M059J (cell line): ENCODE measurements around the gene R3HDM4. TPM values are rescaled to one million over a fixed set of nuclear protein-coding genes. Genes with fewer than 3 reads are reported as not detected.

Experiments used
- total RNA-seq: library from RNA; depleted of rRNA; stranded (reverse); fragments of >200 nt; shearing (Covaris generic); gene quantifications from 2 replicates; pipeline ENCODE4 v1.2.3, GENCODE V29; 2014; rRNA removed

R3HDM4 gene
- total RNA-seq, 1 experiment from 2014 or later: 37.0 TPM

Other genes with a start within 250 kb of the R3HDM4 start
- 29.7 and 59.0 TPM in 2 replicates for gene FSTL3, start 236.8 kb downstream of the R3HDM4 start, total RNA-seq
- not detected in 2 replicates for gene PRSS57, start 217.8 kb downstream of the R3HDM4 start, total RNA-seq
- 0.07 and 1.4 TPM in 2 replicates for gene PALM, start 204.3 kb downstream of the R3HDM4 start, total RNA-seq
- gene MISP, start 162.1 kb downstream of the R3HDM4 start, total RNA-seq: 0.37 and 0.79 TPM in 2 replicates
- 184 and 196 TPM in 2 replicates for gene PTBP1, start 115.8 kb downstream of the R3HDM4 start, total RNA-seq
- 2.3 and 3.8 TPM in 2 replicates for gene PLPPR3, start 91.3 kb downstream of the R3HDM4 start, total RNA-seq
- gene AZU1, start 85.4 kb downstream of the R3HDM4 start, total RNA-seq: not detected in 2 replicates
- not detected in 2 replicates for gene PRTN3, start 72.2 kb downstream of the R3HDM4 start, total RNA-seq
- not detected in 2 replicates for gene ELANE, start 60.9 kb downstream of the R3HDM4 start, total RNA-seq
- gene CFD, start 53.6 kb downstream of the R3HDM4 start, total RNA-seq: 0.52 and 0.89 TPM in 2 replicates
- gene MED16, start 20.0 kb downstream of the R3HDM4 start, total RNA-seq: 22.7 and 32.8 TPM in 2 replicates
- gene RNU6-9, start 19.7 kb downstream of the R3HDM4 start, total RNA-seq: not detected in 2 replicates
- not detected in 2 replicates for gene KISS1R, start 4.1 kb upstream of the R3HDM4 start, total RNA-seq
- 0.71 and 3.7 TPM in 2 replicates for gene ARID3A, start 12.8 kb upstream of the R3HDM4 start, total RNA-seq
- gene WDR18, start 71.1 kb upstream of the R3HDM4 start, total RNA-seq: 48.9 and 70.4 TPM in 2 replicates
- gene GRIN3B, start 87.2 kb upstream of the R3HDM4 start, total RNA-seq: not detected in 2 replicates
- 99.9 and 126 TPM in 2 replicates for gene TMEM259, start 107.9 kb upstream of the R3HDM4 start, total RNA-seq
- gene RNU6-2, start 108.3 kb upstream of the R3HDM4 start, total RNA-seq: not detected in 2 replicates
- gene CNN2, start 113.4 kb upstream of the R3HDM4 start, total RNA-seq: 259 and 333 TPM in 2 replicates
- 9.3 and 13.5 TPM in 2 replicates for gene ABCA7, start 126.9 kb upstream of the R3HDM4 start, total RNA-seq
- 12.7 and 40.8 TPM in 2 replicates for gene ARHGAP45, start 153.9 kb upstream of the R3HDM4 start, total RNA-seq
- gene POLR2E, start 182.2 kb upstream of the R3HDM4 start, total RNA-seq: 145 and 164 TPM in 2 replicates
- 684 and 697 TPM in 2 replicates for gene GPX4, start 190.8 kb upstream of the R3HDM4 start, total RNA-seq